SK-N-MC (cell line): ENCODE data around the gene VTCN1.

ENCODE experiments used
- EZH2 ChIP-seq: fragments of 200-600 bp; sonication (generic); IDR thresholded peaks from one replicate; pipeline ENCODE4 v1.6.1; 2017; ENCODE audit warnings: antibody characterized with exemption
- FOXP2 ChIP-seq: optimal IDR thresholded peaks from 2 replicates; pipeline ENCODE3; 2011; ENCODE audit warnings: mild to moderate bottlenecking, moderate library complexity; ENCODE audit not compliant: insufficient read depth; ENCODE audit errors: extremely low read length, control extremely low read depth

DNA sequence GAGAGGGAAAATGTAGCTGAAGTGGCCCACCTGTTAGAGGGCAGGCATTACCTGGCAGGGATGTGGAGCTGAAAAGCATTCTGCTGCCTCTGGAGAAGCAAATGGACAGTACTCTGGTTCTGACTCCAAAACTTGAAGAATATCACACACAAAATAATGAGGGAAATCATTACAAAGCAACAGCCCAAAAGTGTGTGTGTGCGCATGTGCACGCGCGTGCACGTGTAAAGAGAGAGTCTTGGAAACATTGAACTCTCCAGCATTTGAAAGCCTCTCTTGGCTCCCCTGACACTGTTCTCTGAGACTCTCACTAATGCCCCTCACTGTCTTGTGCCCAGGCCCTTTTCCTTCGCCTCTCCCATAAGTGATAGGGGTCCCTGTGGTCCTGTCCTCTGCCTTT lies 2.3 kb upstream of the VTCN1 start:
- TF ChIP-seq EZH2 = no peak
- TF ChIP-seq FOXP2 = no peak
